GM18868 (cell line): ENCODE data around the gene ALPP.
"Not testable (repeated sequence)": the region's sequence is repeated elsewhere in the genome, so short reads cannot be mapped to it uniquely, and the experiment has no call there.

ENCODE experiments used
- ATAC-seq: cut with Tn5 transposase; IDR thresholded peaks from one replicate; pipeline ENCODE4 v1.9.1; 2021; ENCODE audit warnings: mild to moderate bottlenecking, moderate library complexity; ENCODE audit not compliant: unreplicated experiment

The ALPP gene

GRCh38 chr2:232400256-232401015, 21.9 kb downstream of the ALPP start:
- ATAC-seq = no peak

- no peak for ATAC-seq
These were observed 24.0 kb downstream of the ALPP start for GRCh38 chr2:232402518-232402917.

- no peak for ATAC-seq
These were observed 27.5 kb downstream of the ALPP start for GRCh38 chr2:232405943-232406510.

- ATAC-seq = no peak
These were observed 28.2 kb downstream of the ALPP start, which contains the start of gene ALPG for GRCh38 chr2:232406556-232407310. TSS of gene ALPG (plus strand) at chr2:232406844. CDS start at chr2:232406895, 51 bp downstream.

GRCh38 chr2:232407428-232408150, 29.0 kb downstream of the ALPP start:
- not testable (repeated sequence) for ATAC-seq

GRCh38 chr2:232408269-232408668, 29.7 kb downstream of the ALPP start:
- ATAC-seq = not testable (repeated sequence)

- not testable (repeated sequence) for ATAC-seq
These were observed 31.1 kb downstream of the ALPP start for GRCh38 chr2:232409617-232410016.

GRCh38 chr2:232410238-232410900, 31.8 kb downstream of the ALPP start:
- no peak for ATAC-seq

GRCh38 chr2:232411901-232412629, 33.5 kb downstream of the ALPP start:
- no peak for ATAC-seq

- no peak for ATAC-seq
These were observed 34.4 kb downstream of the ALPP start for GRCh38 chr2:232412986-232413385.

- no peak for ATAC-seq
These were observed 36.7 kb downstream of the ALPP start for GRCh38 chr2:232415138-232415690.

GRCh38 chr2:232415736-232416520, 37.4 kb downstream of the ALPP start:
- ATAC-seq = no peak

- ATAC-seq = no peak
These were observed 38.2 kb downstream of the ALPP start for GRCh38 chr2:232416521-232417470.

GRCh38 chr2:232417489-232417888, 38.9 kb downstream of the ALPP start:
- no peak for ATAC-seq

GRCh38 chr2:232418056-232418455, 39.5 kb downstream of the ALPP start:
- no peak for ATAC-seq

GRCh38 chr2:232418466-232419244, 40.1 kb downstream of the ALPP start:
- no peak for ATAC-seq
